Measurements from ENCODE around the gene SLC5A5.

DNA sequence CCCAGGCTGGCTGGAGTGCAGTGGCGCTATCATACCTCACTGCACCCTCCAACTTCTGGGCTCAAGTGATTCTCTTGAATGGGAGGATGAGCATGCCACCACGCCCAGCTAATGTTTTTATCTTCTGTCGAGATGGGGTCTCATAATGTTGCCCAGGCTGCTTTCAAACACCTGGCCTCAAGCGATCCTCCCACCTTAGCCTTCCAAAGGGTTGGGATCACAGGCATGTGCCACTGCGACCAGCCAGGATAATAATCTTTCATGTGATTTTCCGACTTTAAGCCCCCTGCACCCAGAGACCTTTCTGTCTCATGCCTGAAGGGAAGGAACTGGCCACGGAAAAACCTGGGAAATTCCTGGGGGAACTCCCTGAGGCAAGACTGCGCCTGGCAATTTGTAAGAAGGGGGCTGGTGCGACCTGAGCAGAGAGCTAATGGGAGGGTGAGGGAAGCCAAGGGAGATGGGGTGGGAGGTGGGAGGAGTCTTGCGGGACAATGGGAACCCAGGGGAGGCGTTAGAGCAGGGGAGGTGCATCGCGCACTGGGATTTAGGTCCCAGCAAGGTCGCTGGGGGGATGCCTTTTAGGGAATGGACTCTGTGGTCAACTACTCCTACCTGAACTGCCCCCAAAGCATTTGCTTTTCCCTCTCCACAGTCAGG, 59.9 kb downstream of the SLC5A5 start:
- no peak for TF ChIP-seq CTCF (IDR thresholded peaks at IDR 0.05)
- no peak for TF ChIP-seq POLR2AphosphoS5 (IDR thresholded peaks at IDR 0.05)
- TF ChIP-seq EP300 (IDR thresholded peaks at IDR 0.05), result no peak
